Cardiac atrium fibroblast (primary cell): ENCODE results near the gene SCGB1C1. TPM values are rescaled to one million over a fixed set of nuclear protein-coding genes. Genes with fewer than 3 reads are reported as not detected.

Source experiments
- total RNA-seq: library from RNA; depleted of rRNA; stranded (reverse); fragments of >200 nt; gene quantifications from 2 replicates; pipeline ENCODE4 v1.2.3, GENCODE V29; 2015

SCGB1C1 gene
- total RNA-seq = not detected in 2 replicates

GRCh38 chr11:192674-193128 is at the start of gene SCGB1C1:
SCGB1C1 (plus strand) TSS chr11:193078; CDS start chr11:193100, 22 bp downstream.

GRCh38 chr11:207208-207862 is 14.5 kb downstream of the SCGB1C1 start, which contains the start of the genes BET1L and RIC8A:
BET1L (minus strand) TSS chr11:207399; CDS start chr11:207321, 78 bp downstream.
RIC8A (plus strand) TSS chr11:207708; CDS start chr11:208855, 1,147 bp downstream.

DNA sequence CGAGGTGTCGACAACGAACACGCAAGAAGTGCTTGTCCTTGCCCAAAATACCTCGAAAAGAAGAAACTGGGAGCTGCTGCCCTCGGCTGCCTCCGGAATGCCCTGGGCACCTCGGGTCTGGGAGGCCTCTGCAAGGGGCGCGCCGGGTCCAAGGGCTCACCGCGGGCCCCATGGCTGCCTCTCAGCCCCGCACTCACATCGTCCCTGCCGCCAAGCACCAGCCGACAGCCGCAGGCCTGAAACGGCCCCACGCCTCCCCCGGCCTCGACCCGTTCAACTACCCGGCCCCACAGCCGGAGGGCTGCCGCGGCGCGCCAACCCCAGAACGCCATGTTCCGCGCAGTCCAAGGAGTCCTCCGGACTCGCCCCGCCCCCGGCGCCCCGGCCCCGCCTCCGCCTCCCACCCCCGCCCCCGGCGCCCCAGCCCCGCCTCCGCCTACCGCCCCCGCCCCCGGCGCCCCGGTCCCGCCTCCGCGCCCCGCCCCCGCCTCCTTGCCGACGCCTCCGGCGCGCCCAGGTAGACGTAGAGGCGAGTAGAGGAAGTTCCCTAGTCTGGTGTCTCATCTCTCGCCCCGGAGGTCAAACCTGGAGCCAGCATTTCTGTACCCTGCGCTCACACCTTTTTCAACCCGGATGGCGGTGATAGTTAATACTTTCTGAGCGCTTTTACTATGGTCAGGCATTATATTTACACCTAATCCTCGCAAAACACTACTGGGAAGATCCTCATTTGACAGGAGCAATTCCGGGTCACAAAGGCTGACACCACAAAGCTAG is 43.3 kb downstream of the SCGB1C1 start, which contains the start of gene SIRT3:
TSS of gene SIRT3 (minus strand) at position 346 of the 777 bp plus-strand sequence. CDS start at position 332, 14 bp downstream.

DNA sequence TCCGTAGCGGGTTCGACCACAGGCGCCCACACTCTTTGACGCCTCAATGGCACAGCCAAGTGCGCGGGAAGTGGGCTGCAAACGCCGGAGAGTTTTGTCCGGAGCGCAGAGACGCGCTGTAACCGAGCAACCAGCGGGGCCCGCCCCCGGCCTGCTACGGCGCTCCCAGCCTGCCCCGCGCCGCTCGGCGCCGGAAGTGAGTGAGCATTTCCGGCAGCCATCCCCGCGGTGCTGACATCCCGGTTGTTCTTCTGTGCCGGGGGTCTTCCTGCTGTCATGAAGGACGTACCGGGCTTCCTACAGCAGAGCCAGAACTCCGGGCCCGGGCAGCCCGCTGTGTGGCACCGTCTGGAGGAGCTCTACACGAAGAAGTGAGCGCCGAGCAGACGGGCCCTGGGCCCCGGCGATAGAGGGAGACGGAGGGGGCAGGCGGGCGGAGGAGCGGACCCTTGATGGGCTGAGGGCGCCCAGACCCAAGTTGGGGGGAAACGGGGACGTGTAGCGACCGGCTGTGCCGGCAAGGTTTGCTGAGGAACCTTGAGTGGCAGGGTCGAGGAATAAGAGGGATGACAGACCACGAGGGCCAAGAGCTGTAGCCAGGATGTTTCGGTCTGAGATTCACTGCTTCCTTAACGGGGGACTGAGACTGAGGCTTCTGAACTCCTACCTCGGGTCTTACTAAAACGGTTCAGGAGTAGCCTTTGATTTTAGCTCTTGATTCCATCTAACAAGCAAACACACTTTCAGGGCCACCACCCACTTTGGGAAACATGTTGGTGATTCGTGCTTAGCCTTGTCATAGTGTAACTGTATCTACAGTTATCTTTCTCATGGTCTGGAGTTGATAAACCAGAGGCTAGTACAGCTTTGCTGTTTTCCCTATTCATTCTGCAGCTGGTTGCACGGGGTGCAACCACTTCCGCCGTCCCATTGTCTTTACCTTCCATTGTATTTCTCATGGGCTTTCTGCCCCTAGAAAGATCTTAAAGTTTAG is 44.2 kb downstream of the SCGB1C1 start, which contains the start of gene PSMD13:
TSS of gene PSMD13 (plus strand) at position 203 of the 994 bp plus-strand sequence. CDS start at position 277, 74 bp downstream.

Other genes with a start within 250 kb of the SCGB1C1 start
- 50.9 and 52.7 TPM in 2 replicates for gene BET1L, start 14.3 kb downstream of the SCGB1C1 start, total RNA-seq
- gene RIC8A, start 14.6 kb downstream of the SCGB1C1 start, total RNA-seq = 73.5 and 136 TPM in 2 replicates
- 5.5 and 16.6 TPM in 2 replicates for gene SIRT3, start 43.3 kb downstream of the SCGB1C1 start, total RNA-seq
- gene PSMD13, start 43.9 kb downstream of the SCGB1C1 start, total RNA-seq = 115 and 132 TPM in 2 replicates
- gene NLRP6, start 85.3 kb downstream of the SCGB1C1 start, total RNA-seq = not detected in 2 replicates
- 16.7 and 34.8 TPM in 2 replicates for gene PGGHG, start 96.0 kb downstream of the SCGB1C1 start, total RNA-seq
- gene IFITM5, start 106.4 kb downstream of the SCGB1C1 start, total RNA-seq = not detected in 2 replicates
- 478 and 666 TPM in 2 replicates for gene IFITM2, start 114.7 kb downstream of the SCGB1C1 start, total RNA-seq
- gene IFITM1, start 121.0 kb downstream of the SCGB1C1 start, total RNA-seq = 203 and 427 TPM in 2 replicates
- 802 and 859 TPM in 2 replicates for gene IFITM3, start 127.8 kb downstream of the SCGB1C1 start, total RNA-seq
- 2.3 and 7.1 TPM in 2 replicates for gene B4GALNT4, start 176.4 kb downstream of the SCGB1C1 start, total RNA-seq
- 0.54 and 3.2 TPM in 2 replicates for gene PKP3, start 201.1 kb downstream of the SCGB1C1 start, total RNA-seq
- gene SIGIRR, start 221.9 kb downstream of the SCGB1C1 start, total RNA-seq = 42.4 and 43.0 TPM in 2 replicates
- not detected in 2 replicates for gene ANO9, start 248.9 kb downstream of the SCGB1C1 start, total RNA-seq